ENCODE results near the gene KRT85. TPM values are rescaled to one million over a fixed set of nuclear protein-coding genes. Genes with fewer than 3 reads are reported as not detected.

KRT85 gene
- total and polyA plus RNA-seq, 7 experiments from 2014 or later = not detected

DNA sequence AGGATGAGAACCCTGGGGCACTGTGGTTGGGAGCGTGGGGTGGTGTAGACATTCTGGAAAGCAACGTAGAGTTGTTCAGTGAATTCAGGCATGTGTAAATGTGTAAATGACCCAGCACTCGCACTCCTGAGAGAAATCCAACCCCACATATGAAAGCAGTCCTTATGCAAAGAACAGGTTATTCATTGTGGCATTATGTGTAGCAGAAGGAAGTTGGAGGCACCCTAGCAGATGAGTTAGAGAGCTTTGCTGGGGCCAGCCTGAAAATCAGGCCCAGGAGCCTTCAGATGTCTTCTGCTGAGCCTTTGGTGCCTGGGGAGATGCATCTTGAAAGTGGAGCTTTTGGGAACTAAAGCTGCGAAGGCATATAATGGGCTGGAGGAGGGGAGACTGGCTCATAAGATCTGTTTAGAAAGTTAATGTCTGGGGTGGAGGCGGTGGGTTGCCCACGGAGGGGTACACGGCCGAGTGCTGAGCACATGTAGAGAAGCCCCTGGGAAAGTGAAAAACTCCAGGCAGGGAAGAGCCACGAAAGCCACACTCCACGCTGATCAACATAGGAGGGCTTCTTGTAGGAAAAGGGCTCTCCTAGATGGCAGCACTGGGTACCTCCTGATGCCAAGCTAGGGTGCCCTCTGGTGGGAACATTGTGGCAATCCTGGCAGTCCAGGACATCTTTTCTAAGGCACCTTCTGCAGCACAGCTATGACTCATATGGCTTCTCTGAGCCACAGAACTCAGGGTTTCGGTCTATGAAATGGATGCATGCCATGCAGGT is 40.0 kb downstream of the KRT85 start:
- no peaks in the 10 kb centered on the region for H3K36me3 Mint-ChIP-seq
- H3K27ac Mint-ChIP-seq = peak overlapping the region in 1 of 9 donors; percentile 1
- no peak overlapping the region for H3K27ac ChIP-seq (ENCODE audit: low read depth, low read length)

DNA sequence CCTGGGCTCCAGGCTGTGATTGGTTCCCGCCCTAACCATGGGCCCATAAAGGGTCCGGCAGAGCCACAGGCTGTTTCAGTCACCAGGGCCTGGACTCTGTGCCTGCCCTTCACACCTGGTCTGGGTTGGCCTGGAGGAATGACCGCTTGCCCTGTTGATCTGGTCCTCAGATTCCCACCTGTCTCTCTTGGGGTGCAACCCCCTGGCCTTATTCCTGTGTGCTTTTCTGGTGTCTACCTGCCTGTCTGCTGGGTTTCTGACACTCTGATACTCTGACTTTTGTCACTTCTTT is 43.2 kb downstream of the KRT85 start:
- Histone ChIP-seq H3K36me3 (ENCODE audit: control insufficient read depth in 2 of 3, insufficient read depth in 3 of 3, low read length in 3 of 3) (no peaks in the 10 kb centered on the region), H3K9me3 (ENCODE audit: control insufficient read depth in 2 of 3, low read length in 3 of 3) (no peaks in the 10 kb centered on the region), H3K4me3 (ENCODE audit: low read length) (no peak overlapping the region), H3K27ac (ENCODE audit: low read depth, low read length) (no peak overlapping the region), H3K27me3 (ENCODE audit: control insufficient read depth in 2 of 2, insufficient read depth in 2 of 2, low read length in 2 of 2) (no peaks in the 10 kb centered on the region), H3K4me1 (ENCODE audit: control insufficient read depth in 2 of 2, insufficient read depth in 2 of 2, low read length in 2 of 2) (peaks cover 0 to 6% of the 10 kb centered on the region in 2 donors)
- H3K27ac Mint-ChIP-seq = no peak overlapping the region
- H3K36me3 Mint-ChIP-seq = no peaks in the 10 kb centered on the region
- DNase-seq (no peak), ATAC-seq (no peak)
- CTCF ChIA-PET = no interaction called here
- H3K4me1 Mint-ChIP-seq = peaks cover 0 to 13% (median 6%) of the 10 kb centered on the region in 7 donors
- H3K4me3 Mint-ChIP-seq = no peak overlapping the region
- H3K9me3 Mint-ChIP-seq = peaks cover 0 to 1% (median 0%) of the 10 kb centered on the region in 11 donors
- POLR2A ChIA-PET = no interaction called here
- intact Hi-C loops (cut with micrococcal nuclease) = no loop called here
- peaks cover 14 to 50% (median 26%) of the 10 kb centered on the region in 5 donors for H3K27me3 Mint-ChIP-seq

More for the DNA sequence above, 40.0 kb downstream of the KRT85 start:
- peaks cover 1 to 32% (median 19%) of the 10 kb centered on the region in 5 donors for H3K27me3 Mint-ChIP-seq
- intact Hi-C loops (cut with micrococcal nuclease) = loop anchor here (1.0 to 5.0 kb wide), 7 partner anchors 24 to 654 kb away; no protein-coding TSS in a partner anchor
- H3K9me3 Mint-ChIP-seq = peaks cover 0 to 1% (median 0%) of the 10 kb centered on the region in 11 donors
- ChIA-PET CTCF (interaction anchor here (0.6 to 4.1 kb wide), 21 partner anchors 11 to 660 kb away, joined by 3 to 55 read pairs (median 4); no protein-coding TSS in a partner anchor), POLR2A (no interaction called here)
- H3K4me1 Mint-ChIP-seq = peaks cover 0 to 13% (median 6%) of the 10 kb centered on the region in 7 donors
- H3K4me3 ChIP-seq (ENCODE audit: low read length) = no peak overlapping the region
- H3K4me3 Mint-ChIP-seq = no peak overlapping the region
- H3K4me1 ChIP-seq (ENCODE audit: control insufficient read depth in 2 of 2, insufficient read depth in 2 of 2, low read length in 2 of 2) = peaks cover 0 to 6% of the 10 kb centered on the region in 2 donors
- DNase-seq = peak; percentile 42 to 81 (median 72)
- ATAC-seq = peak; percentile 97
- H3K36me3 ChIP-seq (ENCODE audit: control insufficient read depth in 2 of 3, insufficient read depth in 3 of 3, low read length in 3 of 3) = no peaks in the 10 kb centered on the region
- no peaks in the 10 kb centered on the region for H3K9me3 ChIP-seq (ENCODE audit: control insufficient read depth in 2 of 3, low read length in 3 of 3)
- no peaks in the 10 kb centered on the region for H3K27me3 ChIP-seq (ENCODE audit: control insufficient read depth in 2 of 2, insufficient read depth in 2 of 2, low read length in 2 of 2)

DNA sequence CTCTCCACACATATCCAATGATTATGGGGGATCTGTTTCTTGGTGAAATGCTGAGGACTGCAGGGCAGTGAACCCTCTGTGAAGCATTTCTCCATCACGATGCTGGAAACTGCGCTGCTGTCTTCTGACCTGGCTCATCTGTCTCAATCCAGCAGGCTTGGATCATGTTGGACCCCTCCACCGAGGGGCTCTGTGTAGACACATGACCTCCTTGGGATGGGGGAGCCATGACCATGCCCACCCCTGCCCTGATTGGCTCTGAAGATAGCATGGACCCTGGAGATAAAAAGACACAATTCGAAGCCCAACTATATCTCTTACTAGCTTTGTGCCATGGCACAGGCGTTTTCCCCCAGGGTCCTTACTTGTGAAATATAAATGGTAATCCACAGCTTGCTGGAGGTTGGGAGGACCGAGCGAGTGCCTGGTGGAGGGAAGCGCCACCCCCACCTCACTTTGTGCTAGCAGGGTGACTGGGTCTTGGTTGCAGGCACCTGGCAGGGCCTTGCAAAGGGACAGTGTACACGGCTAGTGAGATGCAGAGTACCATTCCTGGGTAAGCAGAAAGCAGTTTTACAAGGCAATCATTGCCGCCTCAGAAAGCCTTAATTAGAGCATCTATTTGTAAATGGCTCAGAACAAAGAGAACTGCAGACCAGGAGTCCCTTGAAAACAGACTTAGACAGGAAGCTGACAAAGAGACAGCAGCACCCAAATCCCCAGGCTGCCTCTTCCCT is 43.7 kb downstream of the KRT85 start:
- no peaks in the 10 kb centered on the region for H3K36me3 ChIP-seq (ENCODE audit: control insufficient read depth in 2 of 3, insufficient read depth in 3 of 3, low read length in 3 of 3)
- Mint-ChIP-seq H3K27ac (no peak overlapping the region), H3K4me3 (no peak overlapping the region), H3K9me3 (peaks cover 0 to 1% (median 0%) of the 10 kb centered on the region in 11 donors), H3K27me3 (peaks cover 14 to 52% (median 26%) of the 10 kb centered on the region in 5 donors), H3K36me3 (no peaks in the 10 kb centered on the region), H3K4me1 (peaks cover 0 to 13% (median 6%) of the 10 kb centered on the region in 7 donors)
- peaks cover 0 to 6% of the 10 kb centered on the region in 2 donors for H3K4me1 ChIP-seq (ENCODE audit: control insufficient read depth in 2 of 2, insufficient read depth in 2 of 2, low read length in 2 of 2)
- ChIA-PET CTCF (no interaction called here), POLR2A (no interaction called here)
- H3K27me3 ChIP-seq (ENCODE audit: control insufficient read depth in 2 of 2, insufficient read depth in 2 of 2, low read length in 2 of 2) = no peaks in the 10 kb centered on the region
- H3K27ac ChIP-seq (ENCODE audit: low read depth, low read length) = no peak overlapping the region
- DNase-seq (no peak), ATAC-seq (no peak)
- intact Hi-C loops (cut with micrococcal nuclease) = no loop called here
- H3K4me3 ChIP-seq (ENCODE audit: low read length) = no peak overlapping the region
- H3K9me3 ChIP-seq (ENCODE audit: control insufficient read depth in 2 of 3, low read length in 3 of 3) = no peaks in the 10 kb centered on the region

DNA sequence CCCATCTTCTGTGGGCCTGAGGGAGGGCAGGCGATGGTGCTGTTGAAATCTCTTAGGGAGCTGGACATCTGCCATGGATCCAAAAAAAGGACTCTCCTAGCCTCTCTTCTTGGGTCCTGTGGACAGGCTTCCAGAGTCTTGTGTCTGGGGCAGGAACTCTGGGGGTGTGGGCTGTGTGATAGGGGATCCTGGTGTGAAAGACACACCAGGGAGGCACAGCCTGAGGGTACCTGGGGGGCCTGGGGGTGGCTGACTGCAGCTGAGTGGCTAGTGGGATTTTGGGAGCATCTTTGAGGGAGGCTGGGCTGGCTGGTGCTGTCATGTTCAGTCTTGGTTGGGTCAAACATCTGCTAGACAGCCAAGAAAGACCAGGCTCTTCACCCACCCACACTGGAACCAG is 44.3 kb downstream of the KRT85 start:
- no peak for ATAC-seq
- Mint-ChIP-seq H3K9me3 (peaks cover 0 to 1% (median 0%) of the 10 kb centered on the region in 11 donors), H3K4me3 (no peak overlapping the region), H3K4me1 (peaks cover 0 to 13% (median 6%) of the 10 kb centered on the region in 7 donors), H3K27ac (no peak overlapping the region), H3K36me3 (no peaks in the 10 kb centered on the region), H3K27me3 (peaks cover 15 to 56% (median 26%) of the 10 kb centered on the region in 5 donors)
- Histone ChIP-seq H3K27me3 (ENCODE audit: control insufficient read depth in 2 of 2, insufficient read depth in 2 of 2, low read length in 2 of 2) (no peaks in the 10 kb centered on the region), H3K9me3 (ENCODE audit: control insufficient read depth in 2 of 3, low read length in 3 of 3) (no peaks in the 10 kb centered on the region), H3K4me3 (ENCODE audit: low read length) (no peak overlapping the region), H3K27ac (ENCODE audit: low read depth, low read length) (no peak overlapping the region), H3K4me1 (ENCODE audit: control insufficient read depth in 2 of 2, insufficient read depth in 2 of 2, low read length in 2 of 2) (peaks cover 0 to 6% of the 10 kb centered on the region in 2 donors), H3K36me3 (ENCODE audit: control insufficient read depth in 2 of 3, insufficient read depth in 3 of 3, low read length in 3 of 3) (no peaks in the 10 kb centered on the region)
- ChIA-PET CTCF (no interaction called here), POLR2A (no interaction called here)
- no peak for DNase-seq
- intact Hi-C loops (cut with micrococcal nuclease) = no loop called here

DNA sequence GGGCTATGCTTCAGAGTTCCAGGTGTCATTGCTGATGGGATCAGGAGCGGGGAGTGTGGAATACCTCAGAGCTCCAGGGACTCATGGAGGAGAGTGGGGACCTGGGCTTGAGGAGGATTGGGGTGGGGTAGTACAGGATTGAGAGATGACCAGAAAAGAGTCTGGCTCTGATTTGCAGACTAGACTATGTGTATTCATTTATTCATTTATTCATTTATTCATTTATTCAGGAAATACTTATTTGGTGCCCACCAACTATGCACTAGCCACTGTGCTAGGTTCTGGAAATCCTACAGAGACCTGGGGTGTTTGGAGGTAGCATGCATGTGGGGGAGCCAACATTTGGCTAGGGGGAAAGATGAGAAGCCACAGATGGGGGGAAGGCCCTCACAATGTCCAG is 45.2 kb downstream of the KRT85 start:
- POLR2A ChIA-PET = no interaction called here
- Mint-ChIP-seq H3K36me3 (no peaks in the 10 kb centered on the region), H3K27me3 (peaks cover 15 to 56% (median 26%) of the 10 kb centered on the region in 5 donors), H3K9me3 (peaks cover 0 to 1% (median 0%) of the 10 kb centered on the region in 11 donors), H3K4me3 (no peak overlapping the region), H3K27ac (no peak overlapping the region), H3K4me1 (peaks cover 0 to 5% (median 0%) of the 10 kb centered on the region in 7 donors)
- H3K4me3 ChIP-seq (ENCODE audit: low read length) = no peak overlapping the region
- ATAC-seq (no peak), DNase-seq (no peak)
- no peaks in the 10 kb centered on the region for H3K4me1 ChIP-seq (ENCODE audit: control insufficient read depth in 2 of 2, insufficient read depth in 2 of 2, low read length in 2 of 2)
- CTCF ChIA-PET = interaction anchor here (1.4 kb wide), 1 partner anchor 167 kb away, joined by 3 read pairs; no protein-coding TSS in a partner anchor
- no peaks in the 10 kb centered on the region for H3K36me3 ChIP-seq (ENCODE audit: control insufficient read depth in 2 of 3, insufficient read depth in 3 of 3, low read length in 3 of 3)
- no peaks in the 10 kb centered on the region for H3K27me3 ChIP-seq (ENCODE audit: control insufficient read depth in 2 of 2, insufficient read depth in 2 of 2, low read length in 2 of 2)
- H3K9me3 ChIP-seq (ENCODE audit: control insufficient read depth in 2 of 3, low read length in 3 of 3) = no peaks in the 10 kb centered on the region
- H3K27ac ChIP-seq (ENCODE audit: low read depth, low read length) = no peak overlapping the region
- intact Hi-C loops (cut with micrococcal nuclease) = no loop called here

DNA sequence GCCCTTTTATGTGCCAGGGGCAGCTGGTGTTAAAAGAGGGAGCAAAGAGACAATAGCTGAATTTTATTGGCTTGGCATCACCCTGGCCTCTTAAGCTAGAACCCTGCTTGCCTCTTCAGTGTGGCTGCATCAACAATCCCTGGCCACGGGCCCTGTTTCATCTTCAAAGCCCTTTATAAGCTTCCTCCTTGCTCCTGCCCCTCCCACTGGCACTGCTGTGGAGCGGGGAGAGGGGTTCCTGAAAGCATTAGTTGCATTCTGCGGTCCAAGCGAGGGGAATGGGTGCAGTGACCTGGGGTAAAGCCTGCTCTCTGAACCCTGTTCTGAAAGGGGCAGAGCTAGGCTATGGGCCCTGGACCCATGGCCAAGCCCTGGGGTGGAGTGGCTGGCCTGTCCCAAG is 45.9 kb downstream of the KRT85 start:
- H3K27me3 Mint-ChIP-seq = peaks cover 15 to 56% (median 26%) of the 10 kb centered on the region in 5 donors

More for the DNA sequence above, 45.9 kb downstream of the KRT85 start:
- Histone ChIP-seq H3K27ac (ENCODE audit: low read depth, low read length) (no peak overlapping the region), H3K27me3 (ENCODE audit: control insufficient read depth in 2 of 2, insufficient read depth in 2 of 2, low read length in 2 of 2) (no peaks in the 10 kb centered on the region), H3K4me1 (ENCODE audit: control insufficient read depth in 2 of 2, insufficient read depth in 2 of 2, low read length in 2 of 2) (no peaks in the 10 kb centered on the region), H3K9me3 (ENCODE audit: control insufficient read depth in 2 of 3, low read length in 3 of 3) (no peaks in the 10 kb centered on the region), H3K36me3 (ENCODE audit: control insufficient read depth in 2 of 3, insufficient read depth in 3 of 3, low read length in 3 of 3) (no peaks in the 10 kb centered on the region), H3K4me3 (ENCODE audit: low read length) (no peak overlapping the region)
- POLR2A ChIA-PET = no interaction called here
- CTCF ChIA-PET = interaction anchor here (0.7 to 1.4 kb wide), 2 partner anchors 166 to 769 kb away, joined by 3 read pairs; no protein-coding TSS in a partner anchor
- H3K4me1 Mint-ChIP-seq = peaks cover 0 to 5% (median 0%) of the 10 kb centered on the region in 7 donors
- no peak overlapping the region for H3K4me3 Mint-ChIP-seq
- no peak overlapping the region for H3K27ac Mint-ChIP-seq
- DNase-seq (no peak), ATAC-seq (no peak)
- peaks cover 0 to 4% (median 0%) of the 10 kb centered on the region in 11 donors for H3K9me3 Mint-ChIP-seq
- no peaks in the 10 kb centered on the region for H3K36me3 Mint-ChIP-seq
- intact Hi-C loops (cut with micrococcal nuclease) = no loop called here
